ENCODE measurements around the gene LRRN1.
A peak's percentile ranks its signal among the peaks of the same experiment; 100 is the strongest.

LRRN1 gene

GRCh38 chr3:3799173-3800079, at the start of gene LRRN1:
LRRN1 (plus strand) TSS chr3:3799431; CDS start chr3:3844642, 45,211 bp downstream.
- no peak for DNase-seq (ENCODE audit: low read depth, low spot score)

GRCh38 chr3:3753416-3753815, 45.8 kb upstream of the LRRN1 start:
- no peak for DNase-seq (ENCODE audit: low read depth, low spot score)

- DNase-seq (ENCODE audit: low read depth, low spot score), result no peak
These were observed 33.6 kb upstream of the LRRN1 start for GRCh38 chr3:3765661-3766060.

GRCh38 chr3:3766140-3766539, 33.1 kb upstream of the LRRN1 start:
- DNase-seq (ENCODE audit: low read depth, low spot score), result no peak

- no peak for DNase-seq (ENCODE audit: low read depth, low spot score)
These were observed 28.1 kb upstream of the LRRN1 start for GRCh38 chr3:3771094-3771493.

- no peak for DNase-seq (ENCODE audit: low read depth, low spot score)
These were observed 27.7 kb upstream of the LRRN1 start for GRCh38 chr3:3771567-3771966.

GRCh38 chr3:3772338-3772737, 26.9 kb upstream of the LRRN1 start:
- no peak for DNase-seq (ENCODE audit: low read depth, low spot score)

- DNase-seq (ENCODE audit: low read depth, low spot score), result no peak
These were observed 26.3 kb upstream of the LRRN1 start for GRCh38 chr3:3772920-3773319.

- no peak for DNase-seq (ENCODE audit: low read depth, low spot score)
These were observed 22.6 kb upstream of the LRRN1 start for GRCh38 chr3:3776607-3777006.

GRCh38 chr3:3778216-3778615, 21.0 kb upstream of the LRRN1 start:
- DNase-seq (ENCODE audit: low read depth, low spot score), result no peak

- DNase-seq (ENCODE audit: low read depth, low spot score), result no peak
These were observed 20.5 kb upstream of the LRRN1 start for GRCh38 chr3:3778641-3779270.

- DNase-seq (ENCODE audit: low read depth, low spot score), result no peak
These were observed 16.8 kb upstream of the LRRN1 start for GRCh38 chr3:3782457-3782856.

- DNase-seq (ENCODE audit: low read depth, low spot score), result no peak
These were observed 16.0 kb upstream of the LRRN1 start for GRCh38 chr3:3783210-3783609.

- DNase-seq (ENCODE audit: low read depth, low spot score), result no peak
These were observed 15.5 kb upstream of the LRRN1 start for GRCh38 chr3:3783696-3784095.

GRCh38 chr3:3792391-3792790, 6.8 kb upstream of the LRRN1 start:
- no peak for DNase-seq (ENCODE audit: low read depth, low spot score)

GRCh38 chr3:3798631-3799113, 559 bp upstream of the LRRN1 start:
- DNase-seq (ENCODE audit: low read depth, low spot score), result peak; percentile 81

- peak; percentile 41 for DNase-seq (ENCODE audit: low read depth, low spot score)
These were observed 837 bp downstream of the LRRN1 start for GRCh38 chr3:3800080-3800455.

GRCh38 chr3:3800685-3801493, 1.7 kb downstream of the LRRN1 start:
- peak; percentile 65 for DNase-seq (ENCODE audit: low read depth, low spot score)

GRCh38 chr3:3801494-3801841, 2.2 kb downstream of the LRRN1 start:
- peak; percentile 63 for DNase-seq (ENCODE audit: low read depth, low spot score)

- peak; percentile 23 for DNase-seq (ENCODE audit: low read depth, low spot score)
These were observed 2.8 kb downstream of the LRRN1 start for GRCh38 chr3:3802046-3802445.

- no peak for DNase-seq (ENCODE audit: low read depth, low spot score)
These were observed 5.3 kb downstream of the LRRN1 start for GRCh38 chr3:3804560-3804959.

GRCh38 chr3:3806092-3806491, 6.9 kb downstream of the LRRN1 start:
- no peak for DNase-seq (ENCODE audit: low read depth, low spot score)
